Suprapubic skin (tissue), 4 donors: ENCODE results near the gene RAPH1.

Experiments used
- CTCF ChIP-seq, 2 donors: fragments of 200-600 bp in 1 of 2; fragments of 450-650 bp in 1 of 2; sonication (generic) in 1 of 2; IDR thresholded peaks; one replicate each; pipeline ENCODE4 v1.5.1; 2016 to 2019; ENCODE audit warnings: antibody characterized with exemption in 2 of 2, mild to moderate bottlenecking in 1 of 2, moderate library complexity in 1 of 2
- EP300 ChIP-seq: sonication (generic); formaldehyde crosslinking; IDR thresholded peaks from one replicate; pipeline ENCODE4 v1.6.1; 2017; ENCODE audit warnings: antibody characterized with exemption
- POLR2A ChIP-seq, 2 donors: fragments of 450-650 bp; IDR thresholded peaks; one replicate each; pipeline ENCODE4 v1.6.1; 2017; ENCODE audit warnings: antibody characterized with exemption in 2 of 2, mild to moderate bottlenecking in 2 of 2, moderate library complexity in 2 of 2
- POLR2AphosphoS5 ChIP-seq, 3 donors: sonication (generic); formaldehyde crosslinking; IDR thresholded peaks; one replicate each; pipeline ENCODE4 v1.6.1; 2017; ENCODE audit warnings: antibody characterized with exemption in 3 of 3

- TF ChIP-seq CTCF (IDR thresholded peaks at IDR 0.05) (no peak), POLR2A (IDR thresholded peaks at IDR 0.05) (no peak), POLR2AphosphoS5 (IDR thresholded peaks at IDR 0.05) (peak in 1 of 3 donors; percentile 21), EP300 (no peak)
Measured at GRCh38 chr2:203412546-203413331, 122.4 kb downstream of the RAPH1 start.
